HG03103 (cell line): ENCODE measurements around the gene CDC42.
"Not testable (repeated sequence)": the region's sequence is repeated elsewhere in the genome, so short reads cannot be mapped to it uniquely, and the experiment has no call there.

ENCODE experiments used
- ATAC-seq: cut with Tn5 transposase; IDR thresholded peaks from one replicate; pipeline ENCODE4 v1.9.1; 2021; ENCODE audit warnings: low read depth; ENCODE audit not compliant: unreplicated experiment

CDC42 gene

DNA sequence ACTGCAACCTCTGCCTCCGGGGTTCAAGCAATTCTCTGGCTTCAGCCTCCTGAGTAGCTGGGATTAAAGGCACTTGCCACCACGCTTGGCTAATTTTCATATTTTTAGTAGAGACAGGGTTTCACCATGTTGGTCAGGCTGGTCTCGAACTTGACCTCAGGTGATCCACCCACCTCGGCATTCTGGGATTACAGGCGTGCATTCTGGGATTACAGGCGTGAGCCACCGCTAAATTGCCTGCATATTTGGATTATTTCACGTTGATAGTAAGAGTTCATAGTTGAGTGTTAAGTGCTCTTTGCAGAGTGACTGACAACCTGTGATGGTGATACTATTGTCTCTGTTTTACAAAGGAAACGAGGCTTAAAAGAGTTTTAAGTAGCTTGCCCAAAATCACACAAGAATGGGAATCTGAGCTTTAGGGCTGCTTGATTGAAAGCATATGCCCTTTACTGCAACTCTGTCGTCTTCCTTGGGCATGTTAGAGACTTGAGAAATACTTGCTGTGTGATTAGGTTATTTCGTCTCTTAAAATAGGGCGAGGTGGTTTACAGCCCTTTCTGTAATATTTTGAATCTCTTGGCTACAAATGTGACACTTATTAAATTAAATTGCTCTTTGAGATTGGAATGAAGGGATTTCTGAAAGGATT is 12.4 kb downstream of the CDC42 start:
- no peak for ATAC-seq

DNA sequence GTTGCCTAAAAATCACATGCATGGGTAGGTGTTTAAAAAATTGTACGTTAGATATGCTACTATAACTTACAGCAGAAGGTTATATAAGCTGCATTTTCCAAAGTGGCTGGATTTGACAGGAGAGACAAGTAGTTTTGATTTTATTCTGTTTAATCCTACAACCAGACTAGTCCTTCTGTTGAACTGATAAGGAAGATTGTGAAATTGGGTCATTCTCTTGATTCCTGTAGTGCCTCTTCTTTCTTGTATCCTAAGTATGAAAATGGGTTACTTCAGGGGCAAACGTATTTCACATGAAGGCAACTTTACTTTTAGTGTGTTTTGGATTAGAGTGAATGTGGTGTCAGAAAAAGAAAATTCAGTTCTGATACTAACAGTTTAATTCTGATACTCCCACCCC is 19.0 kb downstream of the CDC42 start:
- ATAC-seq: no peak

DNA sequence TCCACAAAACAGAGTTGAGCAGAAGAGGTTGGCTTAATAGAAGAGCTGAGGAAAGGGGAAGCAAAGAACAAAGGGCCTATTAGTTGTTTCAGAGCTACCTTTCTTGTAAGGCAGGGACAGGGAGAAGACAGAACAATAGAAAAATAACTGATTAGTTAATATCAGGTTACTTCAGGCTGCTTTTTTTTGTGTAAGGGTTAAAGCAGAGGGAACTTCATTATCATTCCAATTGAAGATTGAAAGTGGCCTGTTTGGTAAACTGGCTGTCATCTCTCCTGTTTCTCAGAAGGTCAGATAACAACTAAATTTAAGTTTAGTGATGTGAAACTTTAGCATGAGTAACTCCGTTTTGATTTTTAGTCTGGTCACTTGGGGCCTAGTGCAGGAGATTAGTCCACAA is 22.3 kb downstream of the CDC42 start:
- ATAC-seq: no peak

DNA sequence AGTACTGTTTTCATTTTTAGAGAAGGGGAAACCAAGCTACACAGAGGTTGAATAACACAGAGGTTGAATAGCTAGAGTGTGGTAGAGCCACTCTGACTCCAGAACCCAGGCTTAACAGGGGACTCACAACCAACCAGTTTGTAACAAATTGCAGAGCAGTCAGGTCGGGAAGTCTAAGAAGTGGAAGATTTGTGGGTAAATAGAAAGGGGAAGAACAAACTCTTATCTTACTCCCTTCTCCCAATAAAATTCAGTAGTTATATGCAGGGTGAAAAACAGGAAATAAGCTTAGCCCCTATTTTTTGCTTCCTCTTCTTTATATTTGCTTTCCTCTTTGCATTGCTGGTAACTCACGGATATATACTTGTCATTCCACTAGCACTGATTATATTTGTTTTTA is 23.2 kb downstream of the CDC42 start:
- no peak for ATAC-seq

DNA sequence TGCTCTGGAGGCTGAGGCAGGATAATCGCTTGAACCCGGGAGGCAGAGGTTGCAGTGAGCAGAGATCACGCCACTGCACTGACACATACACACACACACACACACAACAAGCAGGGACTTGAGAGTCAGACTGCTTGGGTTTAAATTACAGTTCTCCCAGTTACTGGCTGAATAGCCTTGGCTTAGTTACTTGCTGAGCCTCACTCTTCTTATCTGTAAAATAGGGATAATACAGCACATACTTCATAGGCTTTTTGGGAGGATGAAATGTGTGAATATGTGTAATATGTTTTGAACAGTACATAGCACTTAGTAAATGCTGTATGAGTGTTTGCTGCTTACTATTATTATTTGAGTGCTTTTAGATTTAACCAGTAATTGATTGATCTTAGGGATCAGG is 23.8 kb downstream of the CDC42 start:
- ATAC-seq: no peak

DNA sequence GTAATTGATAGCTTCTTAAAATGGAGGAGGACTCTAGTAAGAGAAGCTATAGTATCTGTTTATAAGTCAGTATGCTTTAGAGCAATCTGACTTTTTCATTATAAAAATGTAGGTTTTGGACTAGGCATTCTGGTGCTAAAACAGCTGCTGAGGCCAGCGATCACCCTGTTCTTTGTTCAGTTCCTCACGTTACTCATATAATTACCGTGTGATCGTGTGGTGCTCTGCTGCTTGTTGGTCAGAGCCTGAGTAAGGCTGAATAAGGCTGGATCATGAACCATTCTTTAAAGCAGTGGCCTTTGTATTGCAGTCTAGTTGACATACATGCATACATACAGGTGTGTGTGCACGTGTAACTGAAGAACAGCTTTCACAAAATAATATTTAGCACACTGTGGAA is 25.2 kb downstream of the CDC42 start:
- no peak for ATAC-seq

DNA sequence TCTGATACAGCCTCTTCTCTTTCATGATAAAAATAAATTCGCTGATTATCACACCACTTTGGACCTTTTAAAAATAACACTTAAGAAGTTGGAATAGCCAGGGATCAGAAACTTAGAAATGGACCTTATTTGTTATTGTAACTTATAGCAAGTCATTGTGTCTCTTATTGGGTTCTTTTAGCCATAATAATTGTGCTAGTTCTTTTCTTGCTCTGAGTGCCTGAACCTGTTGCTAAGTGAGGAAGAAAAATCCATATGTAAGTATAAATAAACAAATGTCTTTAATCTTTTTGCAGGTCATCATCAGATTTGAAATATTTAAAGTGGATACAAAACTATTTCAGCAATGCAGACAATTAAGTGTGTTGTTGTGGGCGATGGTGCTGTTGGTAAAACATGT is 25.6 kb downstream of the CDC42 start:
- no peak for ATAC-seq

DNA sequence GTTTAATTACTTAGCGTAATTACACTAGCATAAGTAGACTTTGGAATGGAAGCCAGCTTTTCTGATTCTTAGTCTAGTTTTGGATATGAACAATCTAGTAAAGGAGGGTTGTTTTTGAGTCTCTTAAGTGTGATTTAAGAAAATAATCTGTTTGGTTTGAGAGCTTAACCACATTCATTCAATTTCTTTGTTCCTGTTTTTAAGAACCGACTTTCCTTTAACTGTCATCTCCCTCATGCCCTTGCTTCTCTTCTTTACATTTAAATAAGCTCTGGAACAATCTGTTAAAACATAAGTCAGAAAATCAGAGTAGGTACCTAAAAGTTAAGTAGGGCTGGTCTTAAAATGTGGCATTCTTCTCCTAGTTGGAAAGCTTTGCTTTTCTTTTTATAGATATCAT is 27.7 kb downstream of the CDC42 start:
- no peak for ATAC-seq

DNA sequence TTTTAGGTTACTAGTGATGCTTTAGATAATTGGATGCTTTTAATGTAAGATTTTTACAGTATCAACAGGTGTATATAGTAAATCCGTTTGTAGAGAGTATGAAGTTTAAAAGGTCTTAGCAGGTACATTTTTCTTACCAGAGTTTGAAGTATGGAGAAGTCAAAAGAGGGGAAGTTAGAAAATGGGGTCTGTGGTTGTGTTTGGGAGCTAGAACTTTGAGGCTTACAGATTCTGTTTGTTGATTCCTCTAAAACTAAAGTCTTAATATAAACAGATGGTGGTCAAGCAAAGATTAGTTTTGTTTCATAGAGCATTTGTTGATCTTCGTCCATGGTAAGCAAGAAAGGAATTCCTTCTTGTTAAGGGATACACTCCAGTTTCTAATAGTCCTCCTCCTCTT is 35.8 kb downstream of the CDC42 start:
- ATAC-seq: no peak

DNA sequence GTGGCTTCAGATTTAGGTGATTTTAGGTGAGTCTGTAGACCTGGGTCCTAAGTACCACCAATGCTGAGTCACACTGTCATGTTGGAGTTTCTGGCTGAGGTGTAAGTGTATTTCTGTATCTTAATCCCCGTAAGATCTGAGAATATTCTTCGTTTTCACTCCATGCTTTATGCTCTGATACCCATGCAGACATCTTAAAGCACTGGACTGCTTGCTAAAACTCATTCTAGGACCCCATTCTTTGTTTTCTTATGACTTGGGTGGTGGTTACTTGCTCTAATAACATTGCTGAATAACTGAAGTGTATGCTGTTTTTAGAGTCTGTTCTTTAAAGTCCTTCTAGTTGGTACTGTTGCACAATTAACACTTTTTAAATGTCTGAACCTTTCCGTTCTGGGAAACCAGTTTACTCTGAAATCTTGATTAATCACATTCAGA is 36.6 kb downstream of the CDC42 start:
- ATAC-seq: no peak

DNA sequence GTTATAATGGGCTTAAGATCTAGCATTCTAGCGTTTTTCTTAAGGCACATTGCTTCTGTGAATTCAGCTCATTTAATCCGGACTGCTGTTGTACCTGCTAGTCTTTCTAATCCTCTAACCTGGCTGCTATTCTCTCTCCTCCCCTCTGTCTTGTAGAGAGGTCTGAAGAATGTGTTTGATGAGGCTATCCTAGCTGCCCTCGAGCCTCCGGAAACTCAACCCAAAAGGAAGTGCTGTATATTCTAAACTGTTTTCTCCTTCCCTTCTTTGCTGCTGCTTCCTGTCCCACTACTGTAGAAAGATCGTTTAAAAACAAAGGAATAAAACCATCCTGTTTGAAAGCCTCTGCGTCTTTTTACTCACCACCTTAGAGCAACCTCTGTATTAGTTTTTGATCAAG is 37.3 kb downstream of the CDC42 start:
- ATAC-seq: no peak

DNA sequence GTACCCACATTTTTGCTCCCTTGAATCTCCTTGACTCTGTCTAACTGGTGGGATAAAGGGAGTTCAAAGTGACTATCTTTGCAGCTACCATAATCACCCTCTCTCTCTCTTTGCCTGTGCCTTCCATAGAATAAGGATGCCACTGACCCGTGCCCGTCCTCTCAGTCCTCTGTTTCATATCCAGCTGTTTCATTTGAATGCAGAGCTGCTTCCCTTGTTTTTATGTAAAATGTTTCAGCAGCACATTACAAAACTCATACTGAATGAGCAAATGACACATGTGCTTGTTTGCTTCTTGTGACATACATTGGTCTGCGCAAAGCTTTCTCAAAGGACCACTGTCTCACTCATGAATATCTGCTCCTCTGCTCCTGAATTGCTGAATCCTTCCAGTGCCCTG is 38.4 kb downstream of the CDC42 start:
- no peak for ATAC-seq

DNA sequence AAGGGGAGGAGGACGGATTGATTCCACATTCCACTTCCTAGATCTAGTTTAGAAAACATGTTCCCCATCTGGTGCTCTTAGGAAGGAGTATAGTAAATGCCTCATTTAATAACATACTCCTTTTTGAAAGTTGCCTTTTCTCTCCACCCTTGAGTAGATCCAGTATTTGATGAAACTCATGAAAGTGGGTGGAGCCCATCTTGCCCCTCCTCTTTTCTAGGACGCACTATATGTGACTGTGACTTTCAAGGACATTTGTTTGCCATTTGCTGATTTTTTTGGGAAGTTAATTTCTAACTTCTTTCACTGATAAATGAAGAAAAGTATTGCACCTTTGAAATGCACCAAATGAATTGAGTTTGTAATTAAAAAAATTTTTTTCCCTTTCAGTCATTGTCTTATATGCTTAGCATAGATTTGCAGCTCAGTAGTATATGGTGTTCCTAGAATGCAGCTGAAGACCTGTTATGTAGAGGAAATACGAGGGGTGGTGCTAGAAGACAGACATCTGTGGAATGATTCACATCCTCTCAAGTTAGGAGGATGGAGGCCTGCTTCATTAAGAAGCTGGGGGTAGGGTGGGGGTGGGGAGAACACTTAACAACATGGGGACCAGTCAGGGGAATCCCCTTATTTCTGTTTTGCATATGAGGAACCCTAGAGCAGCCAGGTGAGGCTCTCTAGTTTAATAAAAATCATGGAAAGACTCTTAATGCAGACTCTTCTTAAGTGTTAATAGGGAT is 39.7 kb downstream of the CDC42 start:
- not testable (repeated sequence) for ATAC-seq

DNA sequence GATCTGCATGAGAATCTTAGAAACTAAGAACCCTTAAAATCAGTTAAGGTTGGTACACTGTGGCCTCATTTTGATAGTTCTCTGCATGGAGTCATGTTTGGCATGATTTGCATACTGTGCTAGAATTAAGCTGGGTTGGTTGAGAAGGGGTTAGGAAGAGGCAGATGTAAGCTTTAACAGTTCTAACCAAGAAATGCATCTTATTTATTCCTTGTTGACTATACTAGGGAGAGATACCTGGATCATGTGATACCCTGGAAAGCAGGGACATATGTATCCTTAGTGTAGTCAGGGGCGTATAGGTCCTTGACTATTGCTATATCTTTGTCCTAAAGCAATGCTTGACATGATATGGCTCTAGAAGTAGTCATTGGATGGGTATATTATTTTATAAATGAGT is 41.0 kb downstream of the CDC42 start:
- no peak for ATAC-seq

DNA sequence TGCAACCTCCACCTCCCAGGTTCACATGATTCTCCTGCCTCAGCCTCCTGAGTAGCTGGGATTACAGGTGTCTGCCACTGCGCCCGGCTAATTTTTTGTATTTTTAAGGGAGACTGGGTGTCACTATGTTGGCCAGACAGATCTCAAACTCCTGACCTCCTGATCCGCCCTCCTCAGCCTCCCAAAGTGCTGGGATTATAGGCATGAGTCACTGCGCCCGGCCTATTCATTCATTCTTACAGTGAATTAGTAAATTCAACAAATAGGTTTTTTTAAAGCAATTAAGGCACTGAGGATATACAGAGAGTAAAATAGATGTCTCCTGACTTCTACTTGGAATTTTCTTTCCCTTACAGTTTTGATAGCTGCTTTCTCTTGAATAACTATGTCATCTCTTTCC is 43.5 kb downstream of the CDC42 start:
- ATAC-seq: no peak

DNA sequence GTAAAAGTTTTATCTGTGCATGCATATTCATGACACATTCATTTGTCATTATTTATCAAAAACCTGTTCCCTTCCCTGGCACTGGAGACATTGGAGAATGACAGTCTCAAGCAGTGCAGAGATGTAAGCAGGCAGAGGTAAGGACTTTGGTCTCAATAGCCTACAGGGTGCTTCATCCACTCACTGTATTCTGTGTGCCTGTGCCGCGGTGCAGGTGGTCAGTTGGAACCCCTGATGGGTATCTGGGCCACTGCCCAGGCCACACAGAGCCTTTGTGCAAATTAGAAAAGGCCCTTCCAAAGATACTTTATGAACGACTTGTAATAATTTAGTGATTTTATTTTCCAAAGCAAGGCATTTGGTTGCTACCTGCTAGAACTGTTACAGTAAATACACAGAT is 44.0 kb downstream of the CDC42 start:
- ATAC-seq: no peak

DNA sequence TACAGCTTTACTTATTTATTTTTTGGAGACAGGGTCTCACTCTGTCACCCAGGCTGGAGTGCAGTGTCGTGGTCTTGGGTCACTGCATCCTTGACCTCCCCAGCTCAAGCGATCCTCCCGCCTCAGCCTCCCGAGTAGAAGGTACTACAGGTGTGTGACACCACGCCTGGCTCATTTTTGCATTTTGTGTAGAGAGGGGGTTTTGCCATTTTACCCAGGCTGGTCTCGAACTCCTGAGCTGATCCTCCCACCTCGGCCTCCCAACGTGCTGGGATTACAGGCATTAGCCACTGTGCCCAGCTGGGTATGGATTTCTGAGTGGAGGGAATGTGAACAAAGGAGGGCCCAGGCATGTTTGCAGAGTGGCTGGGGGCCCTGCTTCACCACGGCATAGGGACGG is 46.2 kb downstream of the CDC42 start:
- ATAC-seq: no peak

DNA sequence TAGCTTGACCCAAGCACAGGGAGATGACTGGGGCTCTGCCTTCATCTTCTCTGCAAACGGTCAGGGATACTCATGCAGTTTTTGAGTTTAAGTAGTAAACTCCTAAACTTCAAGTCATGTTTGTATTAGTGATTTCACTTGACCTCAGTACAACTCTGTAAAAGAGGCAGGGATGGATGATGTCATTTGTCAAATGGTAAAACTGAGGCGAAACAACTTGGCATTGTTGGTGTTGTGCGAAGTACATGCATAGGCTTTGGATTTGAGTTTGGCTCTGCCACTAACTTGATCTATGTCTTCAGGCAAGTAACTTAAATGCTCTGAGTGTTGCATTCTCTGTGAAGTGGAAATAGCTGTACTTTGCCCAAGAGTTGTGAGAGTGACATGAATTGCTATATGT is 47.7 kb downstream of the CDC42 start:
- no peak for ATAC-seq

DNA sequence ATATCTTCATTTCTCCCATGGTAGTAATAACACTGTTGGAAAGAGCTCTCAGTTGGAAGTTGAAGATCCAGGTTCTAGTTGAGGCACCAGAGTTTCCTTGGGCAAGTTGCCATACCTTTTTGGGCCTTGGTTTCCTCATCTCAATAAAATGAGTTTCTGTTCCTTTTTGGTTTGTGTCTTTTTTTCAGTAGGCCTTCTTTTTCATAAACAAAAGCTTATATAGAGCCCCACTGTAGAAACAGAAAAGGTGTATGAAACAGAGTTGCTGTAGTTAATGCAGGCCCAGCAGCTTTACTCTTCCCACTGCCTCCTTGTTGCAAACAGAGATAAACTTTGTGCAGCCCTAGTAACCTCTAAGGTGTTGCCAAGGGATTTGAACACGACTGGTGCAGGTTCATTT is 48.7 kb downstream of the CDC42 start:
- no peak for ATAC-seq

DNA sequence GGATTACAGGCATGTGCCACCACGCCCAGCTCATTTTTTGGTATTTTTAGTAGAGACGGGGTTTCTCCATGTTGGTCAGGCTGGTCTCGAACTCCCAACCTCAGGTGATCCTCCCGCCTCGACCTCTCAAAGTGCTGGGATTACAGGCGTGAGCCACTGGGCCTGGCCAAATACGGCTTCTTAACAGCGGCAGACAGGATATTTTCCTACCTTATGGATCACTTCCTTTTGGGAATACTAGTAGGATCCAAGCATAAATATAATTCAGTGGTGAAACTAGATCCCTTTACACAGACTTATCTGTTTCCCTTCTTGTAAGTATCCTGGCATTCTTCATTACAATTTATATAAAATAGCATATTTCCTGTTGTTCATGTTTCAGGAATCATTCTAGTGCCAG is 49.5 kb downstream of the CDC42 start:
- ATAC-seq: no peak

DNA sequence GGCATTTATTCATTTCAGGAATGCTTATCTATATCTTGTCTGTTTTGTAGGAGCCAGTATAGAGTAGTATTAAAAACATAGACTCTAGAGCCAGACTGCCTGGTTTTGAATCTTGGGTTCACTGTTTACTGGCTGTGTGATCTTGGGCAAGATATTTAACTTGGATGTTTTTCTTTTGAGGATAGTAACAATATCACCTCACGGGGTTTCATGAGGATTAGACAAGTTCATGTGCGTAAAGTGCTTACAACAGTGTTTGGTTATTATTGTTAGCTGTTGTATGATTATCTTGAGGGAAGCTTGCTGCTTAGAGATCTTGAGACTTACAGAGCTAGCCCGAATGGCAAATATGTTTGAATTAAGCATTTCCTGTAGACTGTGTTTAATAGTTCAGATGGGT is 50.2 kb downstream of the CDC42 start:
- no peak for ATAC-seq

DNA sequence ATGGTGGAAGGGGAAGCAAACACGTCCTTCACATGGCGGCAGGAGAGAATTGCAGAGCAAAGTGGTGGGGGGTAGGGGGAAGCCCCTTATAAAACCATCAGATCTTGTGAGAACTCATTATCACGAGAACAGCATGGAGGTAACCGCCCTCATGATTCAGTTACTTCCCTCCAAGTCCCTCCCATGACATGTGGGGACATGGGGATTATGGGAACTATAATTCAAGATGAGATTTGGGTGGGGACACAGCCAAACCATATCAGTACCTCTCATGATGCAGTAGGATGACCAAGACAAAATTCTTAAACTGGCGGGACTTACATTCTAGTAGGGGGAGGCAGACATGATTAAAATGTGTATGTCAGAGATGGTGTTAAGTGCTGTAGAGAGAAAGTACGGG is 51.6 kb downstream of the CDC42 start:
- no peak for ATAC-seq
